ENCODE results near the gene MEGF10.

DNA sequence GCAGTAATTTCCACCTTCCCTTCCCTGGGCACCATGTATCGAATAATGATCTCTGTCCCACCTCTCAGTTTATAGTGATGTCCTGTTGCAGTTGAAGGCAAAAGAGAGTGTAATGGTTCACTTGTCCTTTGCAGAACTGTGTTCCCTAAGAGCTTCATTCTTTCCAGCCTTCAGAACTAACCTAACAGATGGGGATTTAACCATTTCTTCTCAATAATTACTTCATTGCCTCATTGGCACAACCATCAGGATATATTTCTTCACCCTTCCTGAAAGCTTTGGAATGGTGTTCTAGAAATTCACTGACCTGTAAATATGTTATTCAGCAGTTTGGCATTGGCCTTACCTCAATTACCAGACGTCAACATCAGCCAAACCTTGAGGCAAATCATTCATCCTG, 142.9 kb downstream of the MEGF10 start:
- TF ChIP-seq, protein P1, sequence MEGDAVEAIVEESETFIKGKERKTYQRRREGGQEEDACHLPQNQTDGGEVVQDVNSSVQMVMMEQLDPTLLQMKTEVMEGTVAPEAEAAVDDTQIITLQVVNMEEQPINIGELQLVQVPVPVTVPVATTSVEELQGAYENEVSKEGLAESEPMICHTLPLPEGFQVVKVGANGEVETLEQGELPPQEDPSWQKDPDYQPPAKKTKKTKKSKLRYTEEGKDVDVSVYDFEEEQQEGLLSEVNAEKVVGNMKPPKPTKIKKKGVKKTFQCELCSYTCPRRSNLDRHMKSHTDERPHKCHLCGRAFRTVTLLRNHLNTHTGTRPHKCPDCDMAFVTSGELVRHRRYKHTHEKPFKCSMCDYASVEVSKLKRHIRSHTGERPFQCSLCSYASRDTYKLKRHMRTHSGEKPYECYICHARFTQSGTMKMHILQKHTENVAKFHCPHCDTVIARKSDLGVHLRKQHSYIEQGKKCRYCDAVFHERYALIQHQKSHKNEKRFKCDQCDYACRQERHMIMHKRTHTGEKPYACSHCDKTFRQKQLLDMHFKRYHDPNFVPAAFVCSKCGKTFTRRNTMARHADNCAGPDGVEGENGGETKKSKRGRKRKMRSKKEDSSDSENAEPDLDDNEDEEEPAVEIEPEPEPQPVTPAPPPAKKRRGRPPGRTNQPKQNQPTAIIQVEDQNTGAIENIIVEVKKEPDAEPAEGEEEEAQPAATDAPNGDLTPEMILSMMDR (IDR thresholded peaks at IDR 0.05), result no peak
- no peak for TF ChIP-seq POLR2AphosphoS5 (IDR thresholded peaks at IDR 0.05)
